DMS53 treated with DMSO at 0.1 percent for 48 hours (cell line): Measurements from ENCODE around the gene UHMK1.
"Not testable (repeated sequence)": the region's sequence is repeated elsewhere in the genome, so short reads cannot be mapped to it uniquely, and the experiment has no call there.

ENCODE experiments used
- DNase-seq: peaks from one replicate; lab custom pipeline; 2025; ENCODE audit not compliant: unreplicated experiment; lab: John Stamatoyannopoulos, UW

UHMK1 gene

GRCh38 chr1:162564762-162565218 lies 67.2 kb downstream of the UHMK1 start:
- DNase-seq, result no peak

- DNase-seq, result no peak
These were observed 67.8 kb downstream of the UHMK1 start for GRCh38 chr1:162565460-162565859.

- DNase-seq, result no peak
These were observed 69.3 kb downstream of the UHMK1 start for GRCh38 chr1:162566870-162567269.

GRCh38 chr1:162568802-162569201 lies 71.2 kb downstream of the UHMK1 start:
- no peak for DNase-seq

- DNase-seq, result no peak
These were observed 73.1 kb downstream of the UHMK1 start for GRCh38 chr1:162570718-162571117.

- DNase-seq, result not testable (repeated sequence)
These were observed 73.5 kb downstream of the UHMK1 start for GRCh38 chr1:162571121-162571520.

GRCh38 chr1:162571696-162572095 lies 74.1 kb downstream of the UHMK1 start:
- peak; percentile 32 for DNase-seq

GRCh38 chr1:162573136-162573535 lies 75.5 kb downstream of the UHMK1 start:
- DNase-seq, result no peak

- no peak for DNase-seq
These were observed 80.6 kb downstream of the UHMK1 start for GRCh38 chr1:162578071-162578700.

- no peak for DNase-seq
These were observed 81.3 kb downstream of the UHMK1 start for GRCh38 chr1:162578936-162579335.
